GM12873 (cell line): Measurements from ENCODE around the gene RTN4.

Experiments used
- TF ChIP-seq, protein P1 (sequence below): IDR thresholded peaks from 2 replicates; pipeline ENCODE4 v1.5.1; 2012; ENCODE audit warnings: low read depth, mild to moderate bottlenecking, moderate library complexity, low read length, control low read depth; ENCODE audit not compliant: insufficient read depth; ENCODE audit errors: missing control alignments

Gene RTN4

GRCh38 chr2:54981385-54981784 lies 68.9 kb downstream of the RTN4 start:
- TF ChIP-seq, protein P1, sequence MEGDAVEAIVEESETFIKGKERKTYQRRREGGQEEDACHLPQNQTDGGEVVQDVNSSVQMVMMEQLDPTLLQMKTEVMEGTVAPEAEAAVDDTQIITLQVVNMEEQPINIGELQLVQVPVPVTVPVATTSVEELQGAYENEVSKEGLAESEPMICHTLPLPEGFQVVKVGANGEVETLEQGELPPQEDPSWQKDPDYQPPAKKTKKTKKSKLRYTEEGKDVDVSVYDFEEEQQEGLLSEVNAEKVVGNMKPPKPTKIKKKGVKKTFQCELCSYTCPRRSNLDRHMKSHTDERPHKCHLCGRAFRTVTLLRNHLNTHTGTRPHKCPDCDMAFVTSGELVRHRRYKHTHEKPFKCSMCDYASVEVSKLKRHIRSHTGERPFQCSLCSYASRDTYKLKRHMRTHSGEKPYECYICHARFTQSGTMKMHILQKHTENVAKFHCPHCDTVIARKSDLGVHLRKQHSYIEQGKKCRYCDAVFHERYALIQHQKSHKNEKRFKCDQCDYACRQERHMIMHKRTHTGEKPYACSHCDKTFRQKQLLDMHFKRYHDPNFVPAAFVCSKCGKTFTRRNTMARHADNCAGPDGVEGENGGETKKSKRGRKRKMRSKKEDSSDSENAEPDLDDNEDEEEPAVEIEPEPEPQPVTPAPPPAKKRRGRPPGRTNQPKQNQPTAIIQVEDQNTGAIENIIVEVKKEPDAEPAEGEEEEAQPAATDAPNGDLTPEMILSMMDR: no peak

- TF ChIP-seq, protein P1: no peak
These were observed 70.8 kb downstream of the RTN4 start for GRCh38 chr2:54979321-54980044.

DNA sequence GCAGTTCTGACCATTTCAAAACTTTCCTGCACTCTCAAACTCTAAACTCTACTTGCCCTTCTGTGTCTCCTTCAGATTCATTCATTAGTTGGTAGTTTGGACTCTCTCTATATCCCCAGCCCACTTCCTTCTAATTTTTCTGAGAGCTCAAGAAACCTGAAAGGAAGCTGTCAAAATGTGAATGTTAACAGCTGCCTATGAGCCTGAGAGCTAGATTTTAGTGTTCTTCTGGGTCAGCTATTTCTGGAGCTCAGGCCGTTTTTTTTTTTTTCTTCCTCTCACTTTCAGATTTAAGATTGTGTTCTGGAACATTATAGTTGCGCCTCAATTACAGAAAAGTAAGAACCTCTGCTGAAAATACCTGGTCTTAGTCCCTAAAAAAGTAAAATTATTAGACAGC lies 73.1 kb downstream of the RTN4 start:
- TF ChIP-seq, protein P1: no peak

- TF ChIP-seq, protein P1: no peak
These were observed 74.4 kb downstream of the RTN4 start for GRCh38 chr2:54975598-54976492.

DNA sequence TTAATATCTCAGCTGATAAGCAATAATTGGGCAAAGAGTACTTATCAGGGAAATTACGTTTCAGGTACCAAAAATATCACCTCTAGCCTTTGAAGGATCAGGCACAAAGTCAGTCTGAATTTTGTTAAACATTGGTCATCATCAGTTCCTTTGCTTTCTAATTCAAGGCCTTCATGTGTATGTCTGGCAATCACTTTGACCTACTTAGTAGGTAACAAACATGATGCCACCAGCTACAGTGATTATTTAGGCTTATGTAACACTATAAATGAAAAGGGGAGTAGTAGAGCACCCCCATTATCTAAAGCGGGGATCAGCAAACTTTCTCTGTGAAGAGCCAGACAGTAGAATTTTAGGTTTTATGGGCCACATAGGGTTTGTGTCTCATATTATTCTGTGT lies 75.1 kb downstream of the RTN4 start:
- TF ChIP-seq, protein P1: no peak

DNA sequence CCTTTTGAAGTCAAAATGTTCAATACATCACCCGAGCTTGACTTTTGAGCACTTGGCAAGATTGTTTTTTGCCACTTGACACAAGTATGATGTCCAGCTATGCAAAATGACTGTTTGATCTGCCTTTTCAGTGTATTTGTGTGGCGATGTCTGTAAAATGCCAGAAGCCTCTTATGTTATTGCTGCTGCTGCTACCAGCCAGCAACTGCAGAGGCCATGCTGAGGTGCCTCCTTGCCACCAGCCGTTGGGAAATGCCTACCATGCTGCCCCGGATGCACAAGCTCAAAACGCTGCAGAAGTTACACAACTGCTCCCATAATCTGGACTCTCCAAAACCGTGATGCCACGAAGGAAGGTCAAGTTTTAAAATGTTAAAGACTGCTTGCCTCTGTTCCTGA lies 80.3 kb downstream of the RTN4 start:
- TF ChIP-seq, protein P1: no peak

DNA sequence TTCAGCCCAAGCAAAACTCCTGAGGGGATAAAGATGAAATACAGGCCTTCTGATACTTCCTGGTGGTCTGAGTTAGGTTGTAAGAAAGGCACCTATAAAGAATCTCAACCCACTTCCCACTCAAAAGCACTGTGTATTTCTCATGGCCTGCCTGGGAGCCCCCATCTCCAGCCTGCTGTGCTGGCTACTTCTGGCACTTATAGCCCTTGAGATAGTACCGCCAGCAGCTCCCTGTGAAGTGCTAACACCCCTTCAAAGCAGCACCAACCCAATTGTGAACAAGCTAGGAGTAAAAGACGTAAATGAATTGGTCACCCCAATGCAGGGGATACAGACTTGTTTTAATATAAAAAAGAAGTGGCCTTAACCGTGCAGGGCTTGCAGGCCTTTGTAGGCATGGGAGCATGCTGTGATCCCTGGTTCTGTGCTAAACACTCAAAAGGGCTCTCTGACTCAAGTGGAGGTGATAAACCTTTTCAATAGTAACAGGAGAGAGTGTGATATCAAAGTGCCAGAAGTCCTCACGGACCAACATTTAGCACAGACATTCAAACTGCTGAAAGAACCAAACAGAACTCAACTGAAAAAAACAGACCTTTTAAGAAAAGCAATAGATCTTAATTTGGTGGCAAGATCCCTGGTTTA lies 80.8 kb downstream of the RTN4 start:
- TF ChIP-seq, protein P1: no peak
